ENCODE results near the gene DROSHA.
"Not testable (repeated sequence)": the region's sequence is repeated elsewhere in the genome, so short reads cannot be mapped to it uniquely, and the experiment has no call there.

Gene DROSHA

DNA sequence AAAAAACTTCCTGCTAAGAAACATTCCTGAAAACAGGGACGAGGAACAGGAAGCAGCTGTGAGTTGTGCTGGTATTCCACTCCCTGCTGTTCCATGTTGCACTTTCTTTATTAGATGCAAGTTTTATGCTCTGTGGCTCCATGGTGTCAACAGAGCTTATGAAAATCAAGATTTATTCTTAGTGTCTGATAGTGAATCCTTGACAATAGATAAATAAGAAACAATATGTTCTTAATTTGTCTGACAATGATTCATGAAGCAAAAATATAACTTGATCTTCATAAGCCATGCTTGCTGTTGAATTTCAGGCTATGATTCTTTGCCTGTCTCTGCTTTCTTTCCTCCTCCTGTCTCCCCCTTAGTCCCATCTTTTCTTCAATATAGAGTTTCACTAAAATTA, 119.6 kb downstream of the DROSHA start:
- no peak for DNase-seq

DNA sequence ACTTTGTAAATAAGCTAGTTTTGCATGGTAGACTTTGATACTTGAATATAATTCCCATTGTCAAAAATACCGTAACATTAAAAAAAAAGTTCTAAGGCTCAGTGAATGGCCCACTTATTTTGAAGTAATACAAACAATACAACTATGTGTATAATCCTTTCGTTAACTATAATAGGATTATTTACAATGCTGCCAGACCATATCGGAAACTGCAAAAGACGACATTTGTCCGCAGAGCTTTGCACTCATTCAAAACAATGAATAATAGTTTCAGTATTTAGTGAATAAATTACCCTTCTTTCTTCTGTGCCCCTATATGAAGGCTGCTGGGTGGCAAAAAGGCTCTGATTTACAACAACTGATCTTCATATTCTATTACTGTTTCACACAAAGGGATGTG, 121.8 kb downstream of the DROSHA start:
- no peak for DNase-seq

DNA sequence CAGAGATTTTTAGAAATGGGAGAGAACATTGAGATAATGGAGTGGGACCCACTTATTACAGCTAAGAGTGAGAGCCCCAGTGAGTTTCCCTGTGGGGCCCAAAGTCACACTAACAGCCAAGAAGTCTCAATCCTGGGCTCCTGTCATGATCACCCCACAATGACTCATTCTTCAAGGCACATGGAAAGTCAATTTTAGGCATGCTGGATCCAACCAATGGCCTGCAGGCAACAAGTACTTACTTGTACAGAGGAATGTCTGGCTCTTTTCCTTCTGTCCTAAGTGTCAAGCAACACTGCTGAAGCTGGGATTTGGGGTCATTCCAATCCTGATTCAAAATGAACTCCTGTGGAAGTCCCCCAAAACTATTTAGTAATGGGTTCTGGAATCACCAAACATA, 123.1 kb downstream of the DROSHA start:
- DNase-seq = no peak

DNA sequence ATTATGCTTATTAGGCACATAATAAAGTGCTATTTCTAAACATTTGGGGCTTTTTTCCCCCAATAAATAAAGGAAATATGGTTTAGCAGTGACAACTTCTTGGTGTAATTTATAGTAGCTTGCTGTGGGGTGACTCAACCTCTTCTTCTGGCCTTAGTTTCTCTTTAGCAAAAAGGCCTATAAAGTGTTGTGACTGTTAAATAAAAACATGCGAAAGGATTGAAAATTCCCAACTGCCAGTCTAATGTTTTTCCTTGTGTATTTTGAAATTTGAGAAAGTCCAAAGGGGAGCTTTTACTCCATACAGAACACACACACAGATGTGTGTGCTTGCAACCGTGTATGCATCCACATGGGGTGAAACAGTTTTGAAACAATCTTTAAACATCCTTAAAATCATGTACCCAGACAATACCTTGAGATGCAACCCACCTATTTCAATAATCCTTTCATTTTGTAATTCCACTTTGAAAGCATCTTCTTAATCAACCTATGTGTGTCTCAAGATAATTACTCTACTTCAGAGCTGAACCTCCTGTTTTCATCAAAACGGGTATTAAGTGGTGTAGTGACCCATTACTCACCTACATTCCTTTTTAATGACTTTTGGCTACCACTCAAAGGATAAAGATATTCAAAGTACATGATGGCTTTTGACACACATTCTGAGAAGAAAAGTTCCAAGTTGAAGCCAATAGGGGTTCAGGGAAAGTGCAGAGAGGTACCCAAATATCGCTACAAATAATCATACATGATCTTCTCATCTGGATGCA, 123.8 kb downstream of the DROSHA start:
- no peak for DNase-seq

DNA sequence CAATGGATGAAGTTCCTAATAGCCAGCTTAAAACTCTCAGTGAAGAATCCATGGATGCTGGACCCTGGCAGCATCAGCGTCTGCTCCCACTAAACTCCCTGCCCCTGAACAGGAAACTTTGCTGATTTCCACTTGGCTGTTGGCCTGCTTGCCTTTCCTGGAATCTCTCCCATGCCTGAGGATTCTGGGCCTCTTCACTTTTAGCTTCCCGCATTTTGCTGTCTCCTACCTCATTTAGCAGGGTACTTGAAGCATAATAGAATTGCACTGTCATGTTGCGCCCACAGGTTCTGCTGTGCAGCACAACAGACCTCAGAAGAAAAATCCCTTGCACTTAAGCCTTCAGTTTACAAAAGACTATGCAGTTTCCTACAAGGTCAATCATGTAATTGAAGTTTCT, 127.6 kb downstream of the DROSHA start:
- DNase-seq = no peak

DNA sequence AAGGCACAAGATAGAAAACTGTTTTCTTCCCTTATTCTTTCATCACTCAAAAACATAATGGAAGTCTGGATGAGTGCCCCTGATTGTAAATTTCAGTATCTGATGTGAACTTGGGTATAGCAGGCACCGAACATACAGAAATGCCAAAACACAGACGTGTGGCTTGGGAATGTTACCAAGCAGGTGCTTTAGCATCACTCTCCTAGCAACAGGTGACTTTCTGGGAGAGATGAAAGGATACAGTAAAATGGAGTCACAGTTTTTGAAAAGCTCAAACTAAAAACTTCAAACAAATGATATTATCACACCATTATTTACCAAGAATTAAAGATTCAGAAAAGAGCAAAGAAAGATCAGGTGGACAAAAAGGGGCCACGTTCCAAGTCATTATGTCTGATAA, 130.2 kb downstream of the DROSHA start:
- no peak for DNase-seq

DNA sequence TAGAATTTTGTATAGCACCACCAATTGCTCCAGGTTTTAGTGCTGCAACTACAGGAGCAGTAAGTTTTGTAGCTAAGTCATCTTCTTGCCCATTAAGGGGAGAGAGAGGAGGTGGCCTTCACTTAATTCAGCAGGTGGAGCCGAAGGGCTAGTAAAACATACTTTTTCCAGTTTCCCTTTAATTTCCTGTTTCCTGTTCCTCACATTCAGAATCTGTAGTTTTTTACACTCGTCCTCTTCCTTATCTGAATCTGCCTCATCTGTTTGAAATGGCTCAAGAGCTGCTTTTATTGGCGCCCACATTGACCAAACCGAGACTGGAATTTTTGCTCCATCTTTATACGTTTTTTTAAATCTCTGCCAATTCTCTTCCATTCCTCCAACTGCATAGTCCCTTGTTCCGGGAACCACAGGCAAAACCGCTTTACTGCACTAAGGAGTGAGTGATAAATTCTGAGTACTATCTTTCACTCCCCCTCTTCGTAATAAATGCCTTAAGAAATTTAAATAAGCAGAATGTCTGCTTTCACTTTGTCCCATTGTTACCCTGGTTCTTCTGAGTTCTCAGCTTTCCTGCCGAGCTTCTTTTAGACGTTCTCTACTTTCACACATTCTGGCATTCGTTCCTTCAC, 133.9 kb downstream of the DROSHA start:
- no peak for DNase-seq

DNA sequence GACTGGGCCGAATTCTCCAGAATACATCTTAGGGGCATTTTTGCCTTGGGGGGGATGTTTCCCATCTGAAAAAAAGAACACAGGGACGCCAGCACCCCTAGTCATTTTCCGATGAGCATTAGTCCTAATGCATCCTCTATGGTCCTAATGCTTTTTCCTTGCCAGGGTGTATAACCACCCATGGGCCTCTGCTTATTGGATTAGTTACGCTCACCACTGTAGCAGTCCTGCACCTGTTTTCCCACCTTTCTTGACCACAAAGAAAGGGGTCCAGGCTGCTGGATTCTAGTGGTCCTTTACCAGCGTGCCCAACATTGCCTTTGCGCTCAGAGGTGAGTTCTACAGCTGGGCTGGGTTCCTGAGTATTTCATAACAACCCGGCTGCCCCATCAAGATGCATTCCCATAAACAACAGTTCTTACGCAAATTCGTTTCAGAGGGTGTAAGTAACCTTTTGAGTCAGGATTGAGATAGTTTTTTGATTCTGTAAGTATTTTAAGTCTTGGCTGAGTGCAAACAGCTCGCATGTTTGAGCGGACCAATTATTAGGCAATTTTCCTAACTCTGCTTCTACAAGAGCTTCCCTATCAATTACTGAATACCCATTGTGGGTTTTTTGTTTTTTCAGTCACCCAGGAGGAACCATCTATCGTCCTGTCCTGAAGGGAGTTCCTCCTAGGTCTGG, 135.1 kb downstream of the DROSHA start:
- DNase-seq = no peak

DNA sequence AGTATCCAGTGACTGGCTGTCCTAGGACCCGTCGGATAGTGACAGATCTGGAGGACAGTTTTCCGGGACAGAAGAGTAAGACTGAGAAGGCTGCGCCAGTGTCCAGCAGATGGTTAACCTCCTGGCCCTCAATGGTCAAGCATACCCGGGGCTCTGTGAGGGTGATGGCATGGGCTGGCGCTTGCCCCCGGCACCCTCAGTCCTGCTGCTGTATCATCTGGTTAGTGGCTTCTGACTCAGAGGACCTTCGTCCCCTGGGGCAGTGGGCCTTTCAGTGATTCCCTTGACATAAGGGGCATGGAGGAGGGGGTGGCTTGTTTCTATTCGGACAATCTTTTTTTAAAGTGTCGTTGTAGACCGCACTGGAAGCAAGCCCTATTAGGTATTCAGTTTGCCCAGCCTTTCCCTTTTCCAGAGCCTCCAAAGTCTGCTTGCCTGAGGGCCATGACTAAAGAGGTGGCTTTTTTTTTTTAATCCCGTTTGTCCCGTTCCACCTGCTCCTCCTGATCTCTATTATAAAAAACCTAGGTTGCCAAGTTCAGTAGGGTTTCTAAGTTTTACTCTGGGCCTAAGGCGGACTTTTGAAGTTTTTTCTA, 136.3 kb downstream of the DROSHA start:
- not testable (repeated sequence) for DNase-seq

DNA sequence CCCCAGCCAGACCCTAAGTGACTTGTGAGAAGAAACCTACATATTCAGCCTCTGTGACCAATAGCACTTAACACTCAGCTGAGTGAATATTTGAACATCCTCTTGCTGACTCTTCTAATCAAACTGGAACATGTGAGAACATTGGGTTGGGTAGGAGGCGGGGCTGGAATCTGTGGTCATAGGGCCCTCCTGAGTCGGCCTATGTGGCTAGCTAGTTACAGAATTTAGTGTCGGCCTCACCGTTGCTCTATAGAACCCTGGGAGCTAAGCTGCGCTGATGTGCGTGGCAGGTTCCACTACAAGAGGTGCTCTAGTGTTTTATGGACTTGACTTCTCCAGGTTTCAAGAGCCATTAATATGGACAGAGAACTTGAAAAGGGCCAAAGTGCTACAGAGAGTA, 138.8 kb downstream of the DROSHA start:
- no peak for DNase-seq

DNA sequence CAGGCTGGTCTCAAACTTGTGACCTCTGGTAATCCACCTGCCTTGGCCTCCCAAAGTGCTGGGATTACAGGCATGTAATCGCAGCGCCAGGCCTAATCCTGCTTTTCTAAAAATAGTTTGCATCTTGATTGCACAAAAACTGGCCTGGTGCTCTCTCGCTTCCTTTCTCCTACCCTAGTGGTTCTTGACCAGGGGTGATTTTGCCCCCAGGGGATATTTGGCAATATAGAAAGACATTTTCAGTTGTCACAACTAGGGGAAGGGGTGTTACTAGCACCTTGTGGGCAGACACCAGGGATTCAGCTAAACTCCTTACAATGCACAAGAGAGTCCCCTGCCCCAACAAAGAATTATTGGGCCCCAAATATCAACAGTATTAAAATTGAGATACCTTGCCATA, 139.8 kb downstream of the DROSHA start:
- DNase-seq = no peak

DNA sequence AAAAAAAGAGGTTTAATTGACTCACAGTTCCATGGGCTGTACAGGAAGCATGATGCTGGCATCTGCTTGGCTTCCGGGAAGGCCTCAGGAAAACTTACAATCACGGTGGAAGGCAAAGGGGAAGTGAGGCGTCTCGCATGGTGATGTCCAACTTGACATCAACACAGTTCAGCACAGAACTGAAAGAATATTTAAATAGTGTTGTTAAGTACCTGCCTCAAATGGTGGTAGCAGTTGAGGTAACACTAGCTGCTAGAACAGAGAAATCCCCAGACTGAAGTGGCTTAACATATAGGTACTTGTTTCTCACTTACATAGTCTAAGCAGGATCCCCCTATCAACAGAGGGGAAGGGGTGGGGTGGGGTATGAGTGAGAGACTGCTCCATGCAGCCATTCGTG, 141.6 kb downstream of the DROSHA start:
- no peak for DNase-seq

DNA sequence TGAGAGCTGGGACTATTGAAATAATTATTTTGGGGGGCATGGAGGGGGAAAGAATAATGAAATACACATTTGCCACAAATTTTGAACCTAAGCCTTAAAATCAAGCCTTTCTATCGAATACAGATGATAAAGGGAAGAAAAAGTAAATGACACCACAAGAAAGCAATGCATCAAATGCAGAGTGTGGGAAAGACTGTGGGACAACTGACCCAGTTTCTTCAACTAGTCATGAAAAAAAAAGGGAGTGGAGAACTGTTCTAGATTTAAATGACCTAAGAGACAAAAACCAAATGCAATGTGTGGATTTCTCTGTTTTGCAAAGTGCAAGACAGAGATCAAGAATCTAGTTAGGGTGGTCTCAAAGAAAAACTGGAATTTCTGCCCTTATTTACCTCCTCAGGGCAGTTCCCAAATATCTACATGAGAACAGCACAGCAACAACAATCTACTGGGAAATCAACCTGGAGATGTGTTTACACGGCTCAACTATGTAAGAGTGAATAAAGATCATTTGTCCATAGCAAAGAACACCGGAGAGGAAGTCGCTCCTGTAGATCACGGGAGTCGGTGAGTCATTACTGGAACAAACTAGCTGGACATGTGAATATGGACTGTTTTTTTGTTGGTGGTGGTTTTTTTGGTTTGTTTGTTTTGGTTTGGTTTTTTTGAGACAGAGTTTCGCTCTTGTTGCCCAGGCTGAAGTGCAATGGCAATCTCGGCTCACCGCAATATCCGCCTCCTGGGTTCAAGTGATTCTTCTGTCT, 145.9 kb downstream of the DROSHA start:
- DNase-seq = no peak

DNA sequence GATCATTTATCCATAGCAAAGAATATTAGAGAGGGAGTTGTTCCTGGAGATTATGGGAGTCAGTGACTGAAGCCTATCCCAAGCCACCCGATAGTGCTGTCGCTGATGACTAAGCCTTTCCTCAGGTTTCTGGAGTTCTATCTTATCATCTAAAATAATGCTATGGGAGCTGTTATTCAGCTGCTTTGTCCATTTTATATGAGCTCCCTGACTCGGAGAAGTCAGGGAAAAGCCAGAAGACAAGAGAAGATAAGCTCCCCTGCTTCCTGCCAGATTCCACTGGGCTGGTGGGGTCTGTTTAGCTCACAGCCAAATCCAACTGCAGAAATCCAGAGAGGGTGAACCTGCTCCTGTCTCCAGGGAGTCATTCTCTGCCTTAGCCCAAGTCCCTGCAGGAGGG, 148.2 kb downstream of the DROSHA start:
- DNase-seq = no peak

DNA sequence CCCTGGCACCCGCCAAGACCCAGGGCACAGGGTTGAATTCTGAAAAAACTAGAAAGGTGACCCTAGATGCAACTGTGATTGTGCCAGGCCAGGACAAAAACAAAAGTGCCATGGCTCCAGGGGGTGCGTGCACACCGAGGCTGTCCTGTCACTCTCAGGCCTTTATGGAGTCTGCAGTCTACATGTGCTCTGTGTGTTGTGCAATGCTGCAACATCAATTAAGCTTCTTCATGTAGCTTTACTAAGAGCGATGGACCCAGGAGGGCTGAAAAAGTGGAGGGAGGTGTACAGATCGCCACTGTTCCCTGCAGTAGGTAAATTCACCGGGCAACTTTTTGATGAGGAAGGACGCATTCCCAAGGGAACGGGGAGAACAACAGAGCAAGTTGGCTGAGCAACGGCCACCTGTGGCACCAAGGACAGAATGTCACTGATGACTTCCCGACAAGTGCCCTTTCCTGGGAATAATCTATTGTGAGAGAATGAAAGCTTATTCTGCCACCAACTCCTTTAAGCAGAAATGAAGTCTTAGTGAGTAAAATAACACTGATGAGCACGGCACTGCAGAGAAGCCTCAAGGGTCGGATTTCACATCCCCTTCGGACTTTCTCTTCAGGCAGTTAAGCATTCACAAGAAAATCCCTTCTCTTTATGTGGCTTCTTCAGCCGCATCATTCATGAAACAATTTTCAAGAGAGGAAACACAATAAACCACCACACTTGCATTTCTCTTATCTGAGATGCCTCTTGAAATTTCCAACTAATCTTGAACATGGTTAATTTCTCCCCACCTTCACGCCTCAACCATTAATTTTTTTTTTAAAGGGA, 149.6 kb downstream of the DROSHA start:
- no peak for DNase-seq

DNA sequence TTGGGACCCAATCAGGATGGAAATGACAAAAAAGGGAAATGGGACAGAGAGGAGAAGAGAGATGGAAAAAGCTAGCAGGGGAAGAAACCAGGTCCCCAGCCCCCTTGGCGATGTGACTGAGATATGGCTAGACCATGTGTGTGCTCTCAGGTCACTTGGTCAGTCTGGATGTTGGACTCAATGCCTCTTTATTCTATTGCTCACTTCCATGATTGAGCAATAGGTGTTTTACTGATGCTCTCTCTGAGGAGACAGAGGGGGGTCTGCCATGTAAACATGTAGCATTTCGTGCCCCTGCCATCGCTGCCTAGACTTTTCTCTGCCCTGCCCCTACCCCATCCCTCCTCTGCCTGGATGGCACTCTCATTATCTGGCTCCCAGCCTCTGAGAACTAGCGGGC, 150.6 kb downstream of the DROSHA start:
- DNase-seq = no peak

DNA sequence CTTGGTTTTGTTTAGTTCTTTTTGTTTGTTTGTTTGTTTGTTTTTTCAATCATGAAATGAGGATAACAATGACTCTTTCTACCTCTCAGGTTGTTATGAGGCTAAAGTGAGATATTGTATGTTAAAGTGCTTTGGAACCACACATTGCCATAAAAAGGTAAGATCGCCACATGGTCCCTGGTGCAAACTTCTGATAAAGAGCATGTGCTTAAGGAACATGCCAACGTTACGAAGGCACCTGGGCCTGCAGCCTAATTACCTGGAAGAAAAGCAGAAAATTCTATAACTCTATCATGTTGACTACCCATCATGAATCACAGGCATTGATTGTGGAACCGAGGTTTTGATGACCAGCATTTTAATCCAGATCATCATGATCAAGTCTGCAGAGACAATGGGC, 151.8 kb downstream of the DROSHA start:
- no peak for DNase-seq

DNA sequence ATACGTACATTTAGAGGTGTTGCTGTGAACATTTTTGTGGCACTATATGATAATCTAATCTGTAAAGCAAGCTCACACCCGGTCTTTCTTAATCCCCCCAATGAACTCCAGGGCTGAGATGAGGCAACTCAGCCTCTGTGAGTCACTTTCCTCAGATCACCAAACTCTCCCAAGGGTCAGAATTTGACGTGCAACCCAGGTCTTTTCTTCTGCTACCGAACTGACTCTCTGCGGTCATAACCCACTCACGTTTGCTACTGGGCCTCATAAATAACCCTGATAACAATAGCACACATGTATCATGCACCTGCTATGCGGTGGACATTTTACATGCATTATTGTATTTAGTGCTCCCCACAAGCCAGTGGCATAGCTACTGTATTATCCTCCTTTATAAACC, 153.1 kb downstream of the DROSHA start:
- DNase-seq = no peak

DNA sequence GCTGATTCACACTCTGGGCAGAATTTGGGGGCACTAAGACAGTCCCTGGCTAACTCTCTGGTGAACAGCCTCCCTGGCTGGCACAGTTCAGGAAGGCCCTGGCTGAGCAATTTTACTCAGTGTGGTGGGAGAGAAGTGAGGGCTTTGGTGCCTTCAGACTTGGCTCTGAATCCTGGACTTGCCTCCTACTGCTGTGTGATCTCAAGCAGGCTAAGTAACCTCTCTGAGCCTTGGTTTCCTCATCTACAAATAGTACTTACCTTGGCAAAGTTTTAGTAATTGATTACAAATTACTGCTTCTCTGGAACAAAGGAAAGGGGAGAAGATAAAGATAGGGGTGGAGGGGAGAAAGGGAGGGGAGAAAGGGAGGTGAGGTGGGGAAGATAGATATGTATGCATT, 153.8 kb downstream of the DROSHA start:
- no peak for DNase-seq

DNA sequence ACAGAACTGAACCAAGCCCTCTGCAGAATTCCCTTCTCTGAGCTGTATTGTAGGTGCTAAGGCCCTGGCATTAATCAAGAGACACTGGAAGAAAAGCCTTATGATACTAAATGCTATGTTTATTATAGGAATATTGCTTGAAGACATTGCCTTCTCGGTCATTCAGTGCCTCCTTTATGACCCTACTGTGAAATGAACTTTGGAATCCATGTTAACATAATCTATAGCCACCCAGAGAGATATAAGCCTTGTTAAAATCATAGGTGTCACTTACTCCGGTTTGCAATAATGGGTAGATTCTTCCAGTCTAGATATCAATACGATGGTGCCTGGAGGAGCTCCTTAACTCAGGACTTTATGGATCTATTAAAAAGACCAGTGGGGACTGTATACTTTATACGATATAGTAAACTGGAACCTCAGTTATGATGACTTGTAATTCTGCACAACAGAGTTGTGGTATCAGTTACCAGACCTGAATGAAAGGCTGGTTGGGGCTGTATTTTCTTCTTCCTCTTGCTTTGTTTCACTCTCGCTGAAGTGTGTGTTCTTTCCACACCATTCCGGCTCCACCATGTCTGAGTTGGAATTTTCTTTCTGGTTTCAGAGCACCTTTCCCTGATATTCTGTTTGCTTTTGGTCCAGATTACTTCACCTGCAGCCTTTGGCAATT, 154.5 kb downstream of the DROSHA start:
- no peak for DNase-seq

DNA sequence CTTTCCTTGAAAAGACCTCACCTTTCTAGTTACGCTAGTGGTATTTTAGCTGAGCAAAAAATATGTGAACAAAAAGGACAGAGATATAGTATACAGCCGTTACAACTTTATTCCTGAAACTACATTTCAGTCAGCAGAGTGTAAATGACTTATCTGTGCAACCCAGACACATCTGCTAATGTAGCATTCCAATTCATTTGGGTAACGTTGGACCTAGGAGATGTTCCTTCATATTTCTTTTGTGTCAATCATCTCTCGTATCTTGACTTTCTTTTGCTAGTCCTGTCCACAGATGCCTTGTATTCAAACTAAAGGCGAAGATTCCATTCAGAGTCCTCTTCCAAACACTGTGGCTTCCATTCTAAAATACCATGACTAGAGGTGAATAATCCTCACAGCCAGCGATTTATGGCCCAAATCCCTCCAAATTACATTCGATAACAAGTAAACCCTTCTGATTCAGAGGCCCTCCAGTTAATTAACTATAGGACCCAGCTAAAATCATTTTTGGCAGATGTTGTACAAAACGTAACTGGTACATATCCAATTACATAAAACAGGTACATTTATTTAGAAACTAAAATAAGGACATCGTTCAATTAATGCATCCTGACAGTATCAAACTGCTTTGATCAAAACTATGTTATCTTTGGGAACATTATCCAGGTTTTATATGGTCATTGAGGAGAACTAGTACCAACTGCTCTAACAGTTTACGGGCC, 155.7 kb downstream of the DROSHA start:
- no peak for DNase-seq

Data from NCI-H2029 (cell line).